Stimulated activated CD8-positive, alpha-beta memory T cell treated with anti-CD3 and anti-CD28 coated beads, Interleukin-15, amount 100 ng/mL, for 1 hour (primary cell): ENCODE results near the gene DDIT3.
"Not testable (repeated sequence)": the region's sequence is repeated elsewhere in the genome, so short reads cannot be mapped to it uniquely, and the experiment has no call there.

Source experiments
- DNase-seq: peaks from one replicate; pipeline ENCODE4 v3.0.0-alpha.2; 2020; ENCODE audit warnings: low read depth

The DDIT3 gene, protein sequence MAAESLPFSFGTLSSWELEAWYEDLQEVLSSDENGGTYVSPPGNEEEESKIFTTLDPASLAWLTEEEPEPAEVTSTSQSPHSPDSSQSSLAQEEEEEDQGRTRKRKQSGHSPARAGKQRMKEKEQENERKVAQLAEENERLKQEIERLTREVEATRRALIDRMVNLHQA

DNA sequence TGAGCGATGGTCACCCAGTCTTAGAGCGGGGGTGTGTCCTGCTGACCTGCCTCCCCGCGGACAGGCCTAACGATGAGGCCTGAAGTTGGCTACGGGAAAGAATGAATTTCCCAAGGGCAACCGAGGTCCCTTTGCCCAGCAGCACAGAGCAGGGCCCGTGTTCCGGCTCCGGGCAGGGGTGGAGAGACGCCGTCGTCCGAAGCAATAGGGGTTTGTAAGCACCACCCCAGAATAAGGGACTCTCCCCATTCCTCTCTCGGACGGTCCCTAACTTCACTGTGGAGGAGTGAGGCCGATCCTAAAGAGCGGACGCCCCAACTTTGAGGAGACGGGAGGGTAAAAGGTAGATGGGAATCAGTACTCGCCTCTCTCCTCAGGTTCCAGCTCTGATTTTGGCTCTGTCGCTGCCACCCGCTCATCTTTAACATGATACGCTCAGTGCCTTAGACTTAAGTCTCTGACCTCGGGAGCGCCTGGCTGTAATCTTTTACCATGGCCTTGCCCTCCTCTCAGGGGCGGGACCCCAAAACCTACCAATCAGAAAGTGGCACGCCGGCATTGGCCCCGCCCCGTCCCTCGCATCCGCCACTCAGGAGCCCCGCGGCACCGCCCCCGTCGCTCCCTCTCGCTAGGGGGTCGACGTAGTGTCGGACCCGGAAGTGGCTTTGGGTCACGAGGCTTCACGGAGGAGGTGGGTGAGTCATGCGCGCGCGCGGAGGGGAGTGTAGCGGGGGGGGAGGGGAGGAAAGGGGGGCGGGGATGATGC, at the start of gene DDIT3:
TSS of gene DDIT3 (minus strand) at position 462 of the 766 bp plus-strand sequence. CDS start 3,108 bp downstream, outside the sequence.
- peak; percentile 98 for DNase-seq

DNA sequence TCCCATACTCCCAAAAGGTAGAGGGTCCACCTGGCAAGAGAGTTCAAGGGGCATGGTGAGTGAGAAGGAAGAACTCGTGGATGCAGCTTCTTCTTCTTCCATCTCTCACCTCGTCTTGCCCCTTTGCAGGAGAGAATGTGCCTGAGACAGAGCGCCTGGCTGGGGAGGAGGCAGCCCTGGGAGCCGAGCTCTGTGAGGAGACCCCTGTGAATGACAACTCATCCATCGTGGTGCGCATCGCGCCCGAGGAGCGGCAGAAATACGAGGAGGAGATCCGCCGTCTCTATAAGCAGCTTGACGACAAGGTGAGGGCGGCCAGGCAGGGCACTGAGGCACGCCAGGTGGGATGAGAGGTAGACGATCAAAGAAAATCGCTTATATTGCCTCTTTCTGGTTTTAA, 49.5 kb upstream of the DDIT3 start:
- DNase-seq = no peak

DNA sequence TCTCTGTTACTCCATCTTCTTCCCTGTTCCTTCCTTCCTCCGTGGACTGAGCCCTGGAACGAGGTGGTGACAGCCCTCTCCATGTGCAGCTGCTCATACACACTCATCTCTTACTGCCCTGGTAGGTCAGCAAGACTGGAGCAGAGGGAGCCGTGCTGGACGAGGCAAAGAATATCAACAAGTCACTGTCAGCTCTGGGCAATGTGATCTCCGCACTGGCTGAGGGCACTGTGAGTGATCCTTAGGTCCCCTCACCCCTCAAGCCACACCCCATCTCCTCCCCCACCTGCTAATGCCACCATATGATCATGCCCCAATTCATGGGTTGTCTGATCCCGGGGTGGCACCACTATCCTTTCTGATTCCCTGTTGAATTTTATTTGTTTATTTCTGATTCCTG, 48.5 kb upstream of the DDIT3 start:
- no peak for DNase-seq

DNA sequence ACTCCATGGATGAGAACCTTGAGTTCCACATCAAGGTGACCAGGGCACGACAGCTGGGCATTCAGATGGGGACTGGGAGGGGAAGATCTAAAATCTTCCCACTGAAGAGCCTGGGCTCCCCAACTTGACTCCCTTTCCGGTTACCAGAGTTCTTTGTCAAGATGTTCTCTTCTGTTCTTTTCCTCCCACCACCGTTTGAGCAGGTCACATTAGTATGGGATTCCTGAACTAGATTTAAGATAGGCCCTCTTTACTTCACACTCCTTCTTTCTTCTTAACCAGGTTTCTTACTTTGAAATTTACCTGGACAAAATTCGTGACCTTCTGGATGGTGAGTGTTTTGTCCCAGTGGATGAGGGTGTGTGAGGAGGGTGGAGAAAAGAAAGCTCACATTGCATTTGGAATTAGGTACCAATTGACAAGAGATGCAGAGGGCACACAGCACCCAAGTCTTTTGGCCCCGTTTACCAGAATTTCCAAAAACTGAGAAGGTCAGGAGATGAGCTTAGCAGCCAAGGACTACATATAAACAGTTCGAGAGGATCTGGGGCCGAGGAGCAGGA, 43.9 kb upstream of the DDIT3 start:
- no peak for DNase-seq

DNA sequence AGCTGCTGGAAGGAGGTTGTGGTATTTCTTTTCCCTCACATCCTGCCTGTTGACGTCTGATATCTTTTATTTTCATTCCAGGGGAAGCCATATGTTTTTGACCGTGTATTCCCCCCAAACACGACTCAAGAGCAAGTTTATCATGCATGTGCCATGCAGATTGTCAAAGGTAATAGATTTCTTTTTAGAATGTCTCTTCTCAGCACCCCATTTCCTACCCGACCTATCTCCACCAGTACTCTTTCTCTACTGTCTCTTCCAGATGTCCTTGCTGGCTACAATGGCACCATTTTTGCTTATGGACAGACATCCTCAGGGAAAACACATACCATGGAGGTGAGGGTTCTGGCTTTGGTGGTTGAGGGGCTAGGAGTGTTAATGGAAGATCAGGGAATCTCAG, 43.0 kb upstream of the DDIT3 start:
- DNase-seq = no peak

DNA sequence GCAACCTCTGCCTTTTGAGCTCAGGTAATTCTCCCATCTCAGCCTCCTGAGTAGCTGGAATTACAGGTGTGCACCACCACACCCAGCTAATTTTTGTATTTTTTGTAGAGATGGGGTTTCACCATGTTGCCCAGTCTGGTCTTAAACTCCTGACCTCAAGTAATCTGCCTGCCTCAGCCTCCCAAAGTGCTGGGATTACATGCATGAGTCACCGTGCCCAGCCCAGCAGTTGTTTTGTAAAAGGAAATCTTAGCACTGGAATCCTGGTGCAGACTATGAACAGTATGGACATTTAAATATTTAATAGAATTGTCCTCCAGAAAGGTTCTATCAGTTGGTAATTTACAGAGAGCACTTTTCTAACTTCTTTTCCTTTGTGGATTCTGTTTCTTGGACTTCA, 40.8 kb upstream of the DDIT3 start:
- DNase-seq = not testable (repeated sequence)

DNA sequence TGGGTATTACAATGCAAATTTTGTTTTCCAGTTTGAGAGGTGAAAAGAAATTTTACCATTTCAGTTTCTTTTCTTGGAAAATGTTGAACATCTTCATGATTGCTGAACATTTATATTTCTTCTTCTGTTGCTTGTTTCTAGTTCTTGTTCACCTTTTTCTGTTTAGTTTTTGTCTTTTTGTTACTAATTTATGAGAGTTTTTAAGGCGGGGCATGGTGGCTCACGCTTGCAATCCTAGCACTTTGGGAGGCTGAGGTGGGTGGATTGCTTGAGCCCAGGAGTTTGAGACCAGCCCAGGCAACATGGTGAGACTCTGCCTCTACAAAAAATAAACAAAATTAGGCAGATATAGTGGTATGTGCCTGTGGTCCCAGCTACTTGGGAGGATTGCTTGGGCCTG, 40.2 kb upstream of the DDIT3 start:
- no peak for DNase-seq

DNA sequence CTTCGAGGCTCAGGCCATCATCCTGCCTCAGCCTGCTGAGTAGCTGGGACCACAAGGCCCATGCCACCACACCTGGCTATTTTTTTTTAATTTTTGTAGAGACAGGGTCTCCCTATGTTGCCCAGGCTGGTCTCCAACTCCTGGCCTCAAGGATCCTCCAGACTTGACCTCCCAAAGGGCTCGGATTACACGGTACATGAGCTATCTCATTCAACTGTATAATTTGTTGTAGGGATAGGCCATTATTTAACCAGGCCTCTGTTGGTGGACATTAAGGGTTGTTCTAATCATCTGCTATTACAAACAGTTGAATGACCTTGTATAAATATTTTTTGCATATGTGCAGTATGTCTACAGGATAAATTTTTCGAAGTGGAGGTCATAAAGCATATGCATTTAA, 38.5 kb upstream of the DDIT3 start:
- DNase-seq = no peak

DNA sequence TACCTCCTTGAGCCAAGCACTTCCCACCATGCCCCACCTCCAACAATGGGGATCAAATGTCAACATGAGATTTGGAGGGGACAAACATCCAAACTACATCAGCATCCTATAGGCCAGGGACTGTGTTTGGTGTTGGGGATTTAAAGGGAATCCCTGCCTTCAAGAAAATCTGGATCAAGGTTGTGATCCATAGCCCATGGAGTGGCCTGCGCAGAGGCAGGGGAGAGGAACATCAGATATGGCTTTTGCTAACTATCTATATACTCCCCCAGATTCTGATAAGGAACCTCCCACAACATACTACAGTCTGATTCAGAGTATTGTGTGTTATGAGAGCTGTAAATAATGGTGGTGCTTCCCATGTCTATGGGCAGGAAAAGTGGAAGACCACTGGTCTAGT, 34.6 kb upstream of the DDIT3 start:
- no peak for DNase-seq

DNA sequence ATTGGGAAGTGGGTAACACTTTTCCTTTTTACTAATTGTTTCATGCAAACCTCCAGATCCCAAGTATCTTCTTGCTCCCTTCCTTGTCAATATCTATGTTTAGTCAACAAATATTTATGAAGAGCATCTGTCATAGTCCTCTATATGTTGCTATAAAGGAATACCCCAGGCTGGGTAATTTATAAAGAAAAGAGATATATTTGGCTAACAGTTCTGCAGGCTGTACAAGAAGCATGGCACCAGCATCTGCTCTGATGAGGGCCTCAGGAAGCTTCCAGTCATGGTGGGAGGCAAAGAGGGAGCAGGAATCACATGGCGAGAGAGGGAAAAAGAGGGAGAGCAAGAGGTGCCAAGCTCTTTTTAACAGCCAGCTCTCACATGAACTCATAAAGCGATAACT, 34.1 kb upstream of the DDIT3 start:
- no peak for DNase-seq

DNA sequence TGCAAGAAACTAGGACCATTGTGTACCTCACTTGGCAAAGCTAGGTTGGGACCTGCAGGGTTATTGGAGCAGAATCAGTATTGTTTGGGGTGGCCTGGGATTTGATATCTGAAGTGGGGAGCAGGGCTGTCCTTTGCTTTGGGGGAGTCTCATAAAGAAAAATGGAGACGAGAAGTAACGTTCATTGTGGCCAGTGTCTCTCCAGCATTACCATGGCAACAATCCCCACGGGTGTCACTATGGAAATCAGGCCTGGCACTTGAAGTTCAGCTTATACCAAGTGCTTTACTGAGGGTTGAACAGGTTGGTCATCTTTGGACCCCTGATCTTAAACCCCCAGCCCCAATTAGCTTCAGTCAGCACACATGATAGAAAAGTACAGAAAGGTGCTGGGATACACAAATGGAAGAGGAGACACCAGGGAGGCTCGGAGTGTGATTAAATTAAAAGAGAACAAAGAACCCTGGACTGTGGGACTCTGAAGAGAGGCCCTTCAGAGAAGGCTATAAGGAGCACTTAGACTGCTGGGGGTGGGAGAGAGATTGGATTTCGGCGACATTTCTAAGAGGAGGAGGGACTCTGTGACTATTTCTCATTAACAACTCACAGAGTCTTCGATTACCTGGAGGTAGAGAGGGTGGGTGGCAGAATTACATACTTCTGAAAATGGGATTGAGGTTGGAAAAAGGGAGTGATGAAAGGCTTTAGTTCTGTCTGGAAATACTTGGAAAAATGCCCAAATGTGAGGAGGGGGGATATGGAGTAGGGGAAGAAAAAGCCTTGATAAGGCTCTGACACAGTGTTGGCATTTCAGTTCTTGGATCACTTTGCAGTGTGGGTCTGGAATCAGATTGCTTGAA, 33.3 kb upstream of the DDIT3 start:
- DNase-seq = no peak

DNA sequence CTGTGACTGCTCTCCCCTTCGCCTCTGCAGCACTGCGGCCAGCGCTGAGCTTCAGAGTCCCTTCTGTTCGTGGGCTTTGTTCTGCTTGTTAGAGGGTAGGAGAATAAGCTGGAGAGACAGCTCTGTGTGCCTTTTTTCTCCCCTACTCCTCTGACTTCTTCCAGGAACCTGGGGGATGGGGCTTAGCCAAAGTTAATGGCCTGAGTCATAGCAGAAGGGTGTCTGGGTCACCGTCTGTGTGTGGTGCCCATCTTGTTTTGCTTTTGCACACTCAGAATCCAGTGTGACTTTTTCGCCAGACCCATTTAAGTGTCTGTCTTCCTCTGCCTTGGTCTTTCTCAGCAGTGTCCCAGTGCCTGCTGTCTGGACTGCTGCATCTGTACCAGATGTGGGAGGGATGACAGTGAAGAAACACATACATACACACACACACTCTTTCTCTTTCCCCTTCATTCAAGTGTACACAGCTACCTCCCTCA, 32.6 kb upstream of the DDIT3 start:
- DNase-seq = no peak

DNA sequence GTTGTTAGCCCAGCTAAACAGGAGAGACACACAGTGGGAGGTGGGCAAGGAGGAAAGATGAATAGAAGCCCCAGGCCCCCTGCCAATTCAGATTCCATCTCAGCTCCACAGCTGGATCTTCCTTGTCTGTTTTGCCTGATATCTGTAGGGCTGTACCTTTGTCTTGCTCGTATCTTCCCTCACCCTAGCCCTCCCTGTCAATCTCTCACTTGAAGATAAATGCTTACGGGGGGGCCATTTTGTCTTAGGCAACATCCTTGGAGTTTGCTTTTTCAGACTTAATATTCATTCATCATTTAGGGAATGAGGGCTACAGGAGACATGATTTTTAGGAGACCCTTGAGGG, 32.0 kb upstream of the DDIT3 start:
- DNase-seq = no peak

DNA sequence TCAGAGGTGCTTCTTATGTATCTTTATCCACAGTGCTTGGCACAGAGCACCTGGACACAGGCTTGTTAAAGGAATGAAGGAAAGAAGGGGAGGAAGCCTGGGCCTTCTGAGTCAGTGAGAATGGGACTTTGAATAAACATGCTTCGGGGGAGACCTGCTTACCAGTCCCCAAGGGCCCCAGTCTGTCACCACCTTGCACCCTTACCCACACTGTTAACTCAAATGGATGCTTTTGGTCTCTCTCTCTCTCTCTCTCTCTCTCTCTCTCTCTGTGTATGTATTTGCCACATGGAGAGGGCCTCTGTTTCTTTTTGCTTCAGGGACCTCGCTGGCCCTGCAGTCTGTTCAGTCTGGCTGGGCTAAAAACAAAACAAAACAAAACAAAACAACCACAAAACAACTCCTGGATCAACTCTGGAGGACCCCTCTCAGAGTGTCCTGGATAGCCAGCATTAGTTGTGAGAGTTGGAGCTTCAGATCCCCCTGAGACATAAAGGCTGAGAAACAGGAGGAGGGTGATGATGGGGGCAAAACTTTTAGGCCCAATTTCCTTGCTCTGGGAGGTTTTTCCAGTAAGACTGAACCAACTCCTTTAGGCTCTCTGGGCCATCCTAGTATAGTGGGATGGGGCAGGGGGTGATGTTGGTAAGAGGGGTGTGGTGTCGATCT, 31.5 kb upstream of the DDIT3 start:
- no peak for DNase-seq

DNA sequence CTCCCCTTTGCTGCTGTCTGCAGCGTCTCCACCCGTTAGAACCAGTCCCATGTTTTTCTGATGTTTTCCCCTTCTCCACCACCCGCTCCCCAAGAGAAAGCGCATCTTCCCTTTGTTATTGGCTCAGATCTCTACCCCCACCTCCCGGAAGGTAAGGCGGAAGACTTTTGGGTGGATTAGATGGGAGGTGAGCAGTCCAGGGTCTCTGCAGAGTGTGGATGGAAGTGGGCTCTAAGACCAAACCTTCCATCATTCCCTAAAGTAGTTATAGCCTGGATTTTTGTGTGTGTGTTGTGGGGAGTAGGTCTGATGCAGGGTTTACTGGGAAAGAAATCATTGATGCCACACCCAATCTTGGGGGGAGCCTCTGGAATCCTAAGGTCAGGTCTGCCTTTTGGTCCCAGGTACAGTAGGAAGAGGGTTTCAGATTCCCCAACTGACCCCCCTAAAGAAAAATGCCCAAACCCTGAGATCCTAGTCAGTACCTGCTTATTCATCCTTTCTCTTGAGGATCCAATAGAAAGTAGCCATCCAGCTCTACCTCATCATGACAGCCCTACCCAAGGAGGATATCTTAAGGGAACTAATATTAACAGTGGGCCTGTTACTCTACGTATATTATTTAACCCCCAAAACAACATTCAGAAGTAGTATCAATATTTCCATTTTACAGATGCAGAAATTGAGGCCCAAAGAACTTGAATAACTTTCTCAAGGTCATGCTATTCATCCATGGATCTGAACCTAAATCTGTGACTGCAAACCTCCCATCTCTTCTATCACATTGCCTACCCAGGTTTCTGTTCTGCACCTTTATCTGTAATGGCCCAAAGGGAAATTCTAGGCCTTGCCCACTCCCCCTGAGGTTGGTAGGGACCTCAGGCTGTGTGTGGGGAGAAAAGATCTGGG, 30.6 kb upstream of the DDIT3 start:
- no peak for DNase-seq

DNA sequence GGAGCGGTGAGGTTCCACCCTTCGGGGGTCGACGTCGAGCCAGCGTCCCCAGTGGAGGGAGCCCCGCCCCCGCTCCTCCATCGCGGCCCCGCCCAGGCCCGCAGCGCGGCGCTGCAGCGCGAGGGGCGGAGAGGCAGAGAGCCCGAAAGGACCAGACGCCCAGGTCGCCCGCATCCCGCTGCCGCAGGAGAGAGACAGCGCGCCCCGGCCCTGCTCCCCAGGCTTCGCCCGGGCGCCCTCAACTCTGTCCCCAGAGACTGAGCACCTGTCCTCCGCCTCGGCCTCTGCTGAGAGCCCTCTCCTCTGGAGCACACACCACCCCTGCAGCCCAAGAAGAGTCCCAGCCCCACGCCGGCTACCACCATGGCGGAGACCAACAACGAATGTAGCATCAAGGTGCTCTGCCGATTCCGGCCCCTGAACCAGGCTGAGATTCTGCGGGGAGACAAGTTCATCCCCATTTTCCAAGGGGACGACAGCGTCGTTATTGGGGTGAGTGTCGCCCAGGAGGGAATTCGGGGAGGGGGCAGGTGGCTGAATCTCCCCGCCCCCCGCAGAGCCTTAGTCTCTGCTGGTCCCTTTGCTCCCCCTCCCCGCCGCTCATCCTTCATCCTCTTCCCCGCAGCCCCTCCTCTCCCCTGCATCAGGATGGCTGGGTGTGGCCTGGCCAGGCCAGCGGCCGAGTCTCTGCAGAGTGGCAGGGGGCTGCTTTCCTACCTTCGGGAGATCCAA, 29.8 kb upstream of the DDIT3 start, which contains the start of gene KIF5A:
TSS of gene KIF5A (plus strand) at position 136 of the 732 bp plus-strand sequence. CDS start at position 364, 228 bp downstream.
- peak; percentile 14 for DNase-seq

DNA sequence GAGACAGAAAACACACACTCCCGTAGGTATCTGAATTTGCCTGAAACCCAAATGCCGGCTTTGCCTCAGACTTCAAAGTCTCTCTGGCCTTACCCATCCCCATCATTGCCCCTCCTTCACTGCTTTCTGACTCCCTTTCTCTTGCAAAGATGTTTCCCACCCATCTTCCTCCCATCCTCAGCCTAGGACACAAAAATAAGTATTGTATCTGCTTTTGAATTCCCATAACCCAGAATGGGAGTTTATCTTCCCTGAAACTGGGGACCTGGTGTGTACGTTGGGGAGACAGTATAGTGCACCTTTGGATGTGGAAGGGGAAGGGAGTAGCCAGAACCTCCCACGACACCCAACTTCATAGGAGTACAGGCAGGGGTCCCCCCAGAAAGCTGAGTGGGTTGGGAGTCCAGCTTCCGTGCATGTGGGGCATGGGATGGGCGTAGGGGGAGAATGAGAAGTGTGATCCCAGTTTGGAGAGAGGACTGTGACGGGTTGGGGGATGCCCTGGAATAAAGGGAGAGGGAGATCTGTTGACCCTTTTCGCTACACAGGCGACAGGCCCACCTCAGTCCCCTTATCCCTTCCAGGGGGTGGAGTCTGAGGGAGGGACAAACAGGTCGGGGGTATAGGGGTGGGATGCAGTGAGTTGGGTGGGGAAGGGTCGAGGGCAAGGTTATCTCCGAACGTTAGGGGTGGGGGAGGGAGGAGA, 29.0 kb upstream of the DDIT3 start:
- no peak for DNase-seq

DNA sequence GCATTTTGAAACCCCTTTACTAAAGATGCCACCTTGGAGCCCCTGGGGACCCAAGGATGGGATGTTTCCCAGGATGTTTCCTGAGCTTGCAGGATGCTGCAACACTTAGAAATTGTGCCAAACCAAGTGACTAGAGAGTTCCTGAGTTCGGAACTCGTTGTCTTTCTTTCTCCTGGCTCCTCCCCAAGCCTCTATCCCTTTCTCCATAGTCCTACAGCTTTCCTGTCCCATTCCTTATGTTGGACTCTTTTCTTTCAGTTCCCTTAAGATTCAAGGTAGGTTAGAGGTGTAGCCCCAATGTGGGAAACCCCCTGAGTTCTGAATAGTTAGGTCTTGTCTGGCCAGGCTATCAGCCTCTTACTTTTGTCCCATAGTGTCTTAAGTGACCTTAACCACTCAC, 28.2 kb upstream of the DDIT3 start:
- DNase-seq = no peak

DNA sequence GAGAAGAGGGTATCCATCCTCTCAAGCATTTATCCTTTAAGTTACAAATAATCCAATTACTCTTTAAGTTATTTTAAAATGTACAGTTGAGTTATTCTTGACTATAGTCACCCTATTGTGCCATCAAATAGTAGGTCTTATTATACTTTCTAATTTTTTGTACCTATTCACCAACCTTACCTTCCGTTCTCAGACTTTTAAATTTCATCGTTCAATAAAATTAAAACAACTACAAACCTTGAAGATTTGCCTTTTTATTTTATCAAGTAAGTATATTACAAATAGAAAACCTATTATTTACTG, 27.6 kb upstream of the DDIT3 start:
- DNase-seq = no peak
